ENCODE measurements around the gene CISH.

DNA sequence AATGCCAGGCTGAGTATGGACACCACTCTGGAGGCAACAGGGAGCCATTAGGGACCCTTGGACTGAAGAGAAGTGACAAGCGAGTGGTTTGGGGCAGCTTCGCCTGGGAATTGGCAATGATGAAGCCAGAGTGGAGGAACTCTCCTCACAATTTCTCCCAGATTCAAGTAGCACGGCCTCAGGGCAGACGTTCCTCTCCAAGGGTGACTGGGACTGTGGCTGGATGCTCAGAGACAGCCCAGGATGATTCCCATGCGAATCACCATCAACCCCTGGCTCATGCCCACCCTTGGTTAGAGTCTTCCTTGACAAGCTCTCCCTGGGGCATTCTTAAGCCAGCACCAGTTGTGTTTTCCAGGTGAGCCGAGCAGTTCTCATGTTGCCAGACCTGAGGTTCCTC is 46.8 kb upstream of the CISH start:
- TF ChIP-seq GABPA (IDR thresholded peaks at IDR 0.05; ENCODE audit: low read depth) (no peak), POLR2AphosphoS5 (IDR thresholded peaks at IDR 0.05; ENCODE audit: low read depth) (no peak), SPI1 (IDR thresholded peaks at IDR 0.05; ENCODE audit: borderline replicate concordance, low read depth) (no peak)
- TF ChIP-seq, protein P1, sequence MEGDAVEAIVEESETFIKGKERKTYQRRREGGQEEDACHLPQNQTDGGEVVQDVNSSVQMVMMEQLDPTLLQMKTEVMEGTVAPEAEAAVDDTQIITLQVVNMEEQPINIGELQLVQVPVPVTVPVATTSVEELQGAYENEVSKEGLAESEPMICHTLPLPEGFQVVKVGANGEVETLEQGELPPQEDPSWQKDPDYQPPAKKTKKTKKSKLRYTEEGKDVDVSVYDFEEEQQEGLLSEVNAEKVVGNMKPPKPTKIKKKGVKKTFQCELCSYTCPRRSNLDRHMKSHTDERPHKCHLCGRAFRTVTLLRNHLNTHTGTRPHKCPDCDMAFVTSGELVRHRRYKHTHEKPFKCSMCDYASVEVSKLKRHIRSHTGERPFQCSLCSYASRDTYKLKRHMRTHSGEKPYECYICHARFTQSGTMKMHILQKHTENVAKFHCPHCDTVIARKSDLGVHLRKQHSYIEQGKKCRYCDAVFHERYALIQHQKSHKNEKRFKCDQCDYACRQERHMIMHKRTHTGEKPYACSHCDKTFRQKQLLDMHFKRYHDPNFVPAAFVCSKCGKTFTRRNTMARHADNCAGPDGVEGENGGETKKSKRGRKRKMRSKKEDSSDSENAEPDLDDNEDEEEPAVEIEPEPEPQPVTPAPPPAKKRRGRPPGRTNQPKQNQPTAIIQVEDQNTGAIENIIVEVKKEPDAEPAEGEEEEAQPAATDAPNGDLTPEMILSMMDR (IDR thresholded peaks at IDR 0.05; ENCODE audit: insufficient read depth, low read length): no peak
- TF ChIP-seq, protein P2, sequence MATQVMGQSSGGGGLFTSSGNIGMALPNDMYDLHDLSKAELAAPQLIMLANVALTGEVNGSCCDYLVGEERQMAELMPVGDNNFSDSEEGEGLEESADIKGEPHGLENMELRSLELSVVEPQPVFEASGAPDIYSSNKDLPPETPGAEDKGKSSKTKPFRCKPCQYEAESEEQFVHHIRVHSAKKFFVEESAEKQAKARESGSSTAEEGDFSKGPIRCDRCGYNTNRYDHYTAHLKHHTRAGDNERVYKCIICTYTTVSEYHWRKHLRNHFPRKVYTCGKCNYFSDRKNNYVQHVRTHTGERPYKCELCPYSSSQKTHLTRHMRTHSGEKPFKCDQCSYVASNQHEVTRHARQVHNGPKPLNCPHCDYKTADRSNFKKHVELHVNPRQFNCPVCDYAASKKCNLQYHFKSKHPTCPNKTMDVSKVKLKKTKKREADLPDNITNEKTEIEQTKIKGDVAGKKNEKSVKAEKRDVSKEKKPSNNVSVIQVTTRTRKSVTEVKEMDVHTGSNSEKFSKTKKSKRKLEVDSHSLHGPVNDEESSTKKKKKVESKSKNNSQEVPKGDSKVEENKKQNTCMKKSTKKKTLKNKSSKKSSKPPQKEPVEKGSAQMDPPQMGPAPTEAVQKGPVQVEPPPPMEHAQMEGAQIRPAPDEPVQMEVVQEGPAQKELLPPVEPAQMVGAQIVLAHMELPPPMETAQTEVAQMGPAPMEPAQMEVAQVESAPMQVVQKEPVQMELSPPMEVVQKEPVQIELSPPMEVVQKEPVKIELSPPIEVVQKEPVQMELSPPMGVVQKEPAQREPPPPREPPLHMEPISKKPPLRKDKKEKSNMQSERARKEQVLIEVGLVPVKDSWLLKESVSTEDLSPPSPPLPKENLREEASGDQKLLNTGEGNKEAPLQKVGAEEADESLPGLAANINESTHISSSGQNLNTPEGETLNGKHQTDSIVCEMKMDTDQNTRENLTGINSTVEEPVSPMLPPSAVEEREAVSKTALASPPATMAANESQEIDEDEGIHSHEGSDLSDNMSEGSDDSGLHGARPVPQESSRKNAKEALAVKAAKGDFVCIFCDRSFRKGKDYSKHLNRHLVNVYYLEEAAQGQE (IDR thresholded peaks at IDR 0.05; ENCODE audit: insufficient replicate concordance, low read depth): no peak

Measured in HL-60 (cell line).